BLaER1 (cell line): ENCODE results near the gene PLEKHA5.

Source experiments
- H3K27ac ChIP-seq: shearing (Covaris generic); formaldehyde crosslinking; 2 replicates; pipeline ENCODE4 v1.8.1; 2022
- H3K27me3 ChIP-seq: shearing (Covaris generic); formaldehyde crosslinking; 2 replicates; pipeline ENCODE4 v1.8.1; 2022
- H3K36me3 ChIP-seq: shearing (Covaris generic); formaldehyde crosslinking; 2 replicates; pipeline ENCODE4 v1.8.1; 2022
- H3K4me1 ChIP-seq: shearing (Covaris generic); formaldehyde crosslinking; 2 replicates; pipeline ENCODE4 v1.8.1; 2022
- H3K4me2 ChIP-seq: shearing (Covaris generic); formaldehyde crosslinking; 2 replicates; pipeline ENCODE4 v1.8.1; 2022
- H3K4me3 ChIP-seq: shearing (Covaris generic); formaldehyde crosslinking; 2 replicates; pipeline ENCODE4 v1.8.1; 2022
- H3K9ac ChIP-seq: shearing (Covaris generic); formaldehyde crosslinking; 2 replicates; pipeline ENCODE4 v1.8.1; 2022
- H3K9me3 ChIP-seq: shearing (Covaris generic); formaldehyde crosslinking; 2 replicates; pipeline ENCODE4 v1.8.1; 2022
- H4K20me1 ChIP-seq: shearing (Covaris generic); formaldehyde crosslinking; 2 replicates; pipeline ENCODE4 v1.8.1; 2022
- Cebpa-rat ChIP-seq: shearing (Covaris generic); IDR thresholded peaks from 2 replicates; pipeline ENCODE4 v1.8.1; 2022

The PLEKHA5 gene

DNA sequence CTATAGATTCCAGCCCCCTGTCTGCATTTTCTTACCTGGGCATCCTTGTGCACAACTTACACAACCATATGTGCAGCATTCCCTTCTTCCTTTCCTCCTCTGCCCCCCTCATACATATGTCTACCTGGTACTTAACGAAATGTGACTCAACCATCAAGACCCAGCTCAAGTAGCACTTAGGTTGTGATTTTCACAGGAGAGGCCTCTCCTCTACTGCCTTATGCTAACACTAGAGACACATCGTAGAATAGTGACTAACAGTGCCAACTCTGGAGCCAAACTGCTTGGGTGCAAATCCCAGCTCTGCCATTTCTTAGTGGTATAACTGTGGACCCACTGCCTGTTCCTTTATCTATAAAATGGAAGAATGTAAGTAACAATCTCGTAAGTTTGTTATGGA, 24.1 kb upstream of the PLEKHA5 start:
- H3K36me3 ChIP-seq = no peaks in the 10 kb centered on the region
- H3K4me1 ChIP-seq = no peaks in the 10 kb centered on the region
- no peaks in the 10 kb centered on the region for H3K9me3 ChIP-seq
- H3K9ac ChIP-seq = no peak overlapping the region
- no peak overlapping the region for H3K4me3 ChIP-seq
- no peak overlapping the region for H3K4me2 ChIP-seq
- no peak overlapping the region for H3K27ac ChIP-seq
- H3K27me3 ChIP-seq = no peaks in the 10 kb centered on the region
- no peak for TF ChIP-seq Cebpa-rat
- H4K20me1 ChIP-seq = no peaks in the 10 kb centered on the region

GRCh38 chr12:19107750-19108149, 21.8 kb upstream of the PLEKHA5 start:
- TF ChIP-seq Cebpa-rat = no peak
- Histone ChIP-seq H3K4me1 (no peaks in the 10 kb centered on the region), H3K4me3 (no peak overlapping the region), H3K27me3 (no peaks in the 10 kb centered on the region), H4K20me1 (no peaks in the 10 kb centered on the region), H3K4me2 (no peak overlapping the region), H3K9me3 (no peaks in the 10 kb centered on the region), H3K27ac (no peak overlapping the region), H3K36me3 (no peaks in the 10 kb centered on the region), H3K9ac (no peak overlapping the region)

- no peak overlapping the region for H3K9ac ChIP-seq
- H3K4me1 ChIP-seq = no peaks in the 10 kb centered on the region
- H3K9me3 ChIP-seq = no peaks in the 10 kb centered on the region
- no peak overlapping the region for H3K27ac ChIP-seq
- H3K36me3 ChIP-seq = no peaks in the 10 kb centered on the region
- no peak for TF ChIP-seq Cebpa-rat
- no peaks in the 10 kb centered on the region for H3K27me3 ChIP-seq
- no peak overlapping the region for H3K4me3 ChIP-seq
- H3K4me2 ChIP-seq = no peak overlapping the region
- H4K20me1 ChIP-seq = no peaks in the 10 kb centered on the region
Observed at GRCh38 chr12:19110221-19110940, 19.2 kb upstream of the PLEKHA5 start.

DNA sequence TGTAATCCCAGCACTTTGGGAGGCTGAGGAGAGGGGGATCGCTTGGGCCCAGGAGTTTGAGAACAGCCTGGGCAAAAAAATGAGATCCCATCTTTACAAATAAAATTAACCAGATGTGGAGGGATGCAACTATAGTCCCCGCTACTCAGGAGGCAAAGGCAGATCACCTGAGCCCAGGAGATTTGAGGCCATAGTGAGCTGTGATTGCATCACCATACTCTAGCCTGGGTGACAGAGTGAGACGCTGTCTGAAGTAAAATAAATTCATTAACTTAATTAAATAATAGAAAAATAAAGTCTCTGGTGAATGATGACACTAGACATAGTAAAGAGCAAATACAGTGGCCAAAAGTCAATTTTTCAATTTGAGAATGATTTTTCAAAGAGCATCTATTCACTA, 16.1 kb upstream of the PLEKHA5 start:
- Histone ChIP-seq H3K27ac (no peak overlapping the region), H3K36me3 (no peaks in the 10 kb centered on the region), H3K27me3 (no peaks in the 10 kb centered on the region), H3K4me2 (no peak overlapping the region), H3K4me3 (no peak overlapping the region), H3K9me3 (no peaks in the 10 kb centered on the region), H3K4me1 (no peaks in the 10 kb centered on the region), H3K9ac (no peak overlapping the region), H4K20me1 (no peaks in the 10 kb centered on the region)
- no peak for TF ChIP-seq Cebpa-rat

DNA sequence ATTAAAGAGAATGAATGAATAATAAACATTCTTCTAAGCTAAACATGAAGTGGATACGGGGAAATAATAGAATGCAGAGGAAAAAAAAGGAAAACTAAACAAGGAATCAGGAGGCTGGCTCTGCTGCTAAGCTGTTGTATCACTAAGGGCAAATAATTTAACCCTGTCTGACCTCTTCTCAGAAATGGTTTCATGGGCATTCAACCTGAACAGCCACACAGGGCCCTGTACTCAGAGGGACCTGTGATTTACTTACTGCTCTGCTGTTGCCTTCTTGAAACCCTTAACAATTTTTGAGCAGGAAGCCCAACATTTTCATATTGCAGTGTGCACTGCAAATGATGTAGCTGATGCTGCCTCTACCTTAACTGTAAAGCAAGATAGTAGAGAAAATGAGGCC, 14.2 kb upstream of the PLEKHA5 start:
- H3K4me1 ChIP-seq = no peaks in the 10 kb centered on the region
- H4K20me1 ChIP-seq = no peaks in the 10 kb centered on the region
- H3K27ac ChIP-seq = no peak overlapping the region
- H3K4me3 ChIP-seq = no peak overlapping the region
- H3K4me2 ChIP-seq = no peak overlapping the region
- H3K9me3 ChIP-seq = no peaks in the 10 kb centered on the region
- H3K27me3 ChIP-seq = no peaks in the 10 kb centered on the region
- no peak for TF ChIP-seq Cebpa-rat
- H3K9ac ChIP-seq = no peak overlapping the region
- no peaks in the 10 kb centered on the region for H3K36me3 ChIP-seq

- no peaks in the 10 kb centered on the region for H3K27me3 ChIP-seq
- H3K4me2 ChIP-seq = no peak overlapping the region
- H4K20me1 ChIP-seq = no peaks in the 10 kb centered on the region
- no peaks in the 10 kb centered on the region for H3K9me3 ChIP-seq
- no peak for TF ChIP-seq Cebpa-rat
- H3K4me3 ChIP-seq = no peak overlapping the region
- no peak overlapping the region for H3K9ac ChIP-seq
- H3K36me3 ChIP-seq = no peaks in the 10 kb centered on the region
- H3K27ac ChIP-seq = no peak overlapping the region
- no peaks in the 10 kb centered on the region for H3K4me1 ChIP-seq
Observed at GRCh38 chr12:19119440-19119839, 10.1 kb upstream of the PLEKHA5 start.

DNA sequence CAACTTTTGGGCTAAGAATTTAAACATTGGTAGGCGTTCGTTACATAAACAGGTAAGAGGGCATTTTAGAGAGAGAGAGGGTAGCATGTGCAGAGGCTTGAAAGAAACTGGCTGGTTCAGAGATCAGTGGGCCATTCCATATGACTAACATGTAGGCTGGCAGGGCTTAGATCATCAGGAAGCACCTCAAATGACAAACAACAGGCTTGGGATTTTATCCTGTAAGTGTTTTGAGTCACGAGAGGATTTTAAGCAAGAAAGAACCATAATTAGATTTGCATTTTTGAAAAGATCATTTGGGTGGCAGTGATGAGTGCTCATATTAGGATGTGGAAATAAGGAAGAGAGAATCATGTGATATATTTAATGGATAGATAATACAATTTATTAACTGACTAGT, 8.7 kb upstream of the PLEKHA5 start:
- no peak overlapping the region for H3K9ac ChIP-seq
- H4K20me1 ChIP-seq = no peaks in the 10 kb centered on the region
- no peak overlapping the region for H3K4me2 ChIP-seq
- H3K4me3 ChIP-seq = no peak overlapping the region
- no peaks in the 10 kb centered on the region for H3K27me3 ChIP-seq
- H3K9me3 ChIP-seq = no peaks in the 10 kb centered on the region
- H3K27ac ChIP-seq = no peak overlapping the region
- H3K36me3 ChIP-seq = no peaks in the 10 kb centered on the region
- TF ChIP-seq Cebpa-rat = no peak
- no peaks in the 10 kb centered on the region for H3K4me1 ChIP-seq

DNA sequence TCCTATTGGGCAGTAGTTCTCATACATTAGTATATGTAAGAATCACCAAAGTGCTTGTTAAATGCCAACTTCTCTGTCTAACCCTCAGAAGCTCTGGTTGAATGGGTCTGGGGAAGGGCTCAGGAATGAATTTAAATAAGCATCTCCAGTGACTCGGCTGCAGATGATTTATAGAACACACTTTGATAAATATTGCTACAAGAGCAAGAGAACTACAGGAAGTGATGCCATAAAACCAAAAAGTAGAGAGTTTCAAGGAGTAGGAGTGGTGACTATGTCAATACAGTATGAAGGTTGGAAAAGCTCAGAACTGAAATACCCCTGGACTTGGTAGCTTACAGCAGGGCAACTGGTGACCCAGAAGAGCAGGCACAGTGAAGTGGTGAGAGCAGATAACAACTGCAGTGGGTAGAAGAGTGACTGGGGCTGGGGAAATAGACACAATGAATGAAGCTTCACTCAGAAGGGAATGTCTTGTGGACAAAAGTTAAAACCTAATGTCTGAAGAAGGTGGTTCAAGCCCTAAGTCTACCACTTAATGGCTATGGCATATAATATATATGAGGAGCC, 8.0 kb upstream of the PLEKHA5 start:
- Histone ChIP-seq H3K4me2 (no peak overlapping the region), H3K9me3 (peaks cover 6% of the 10 kb centered on the region), H3K36me3 (no peaks in the 10 kb centered on the region), H3K9ac (no peak overlapping the region), H3K4me1 (no peaks in the 10 kb centered on the region), H3K27ac (no peak overlapping the region), H3K4me3 (no peak overlapping the region), H4K20me1 (no peaks in the 10 kb centered on the region), H3K27me3 (no peaks in the 10 kb centered on the region)
- TF ChIP-seq Cebpa-rat = no peak

- H3K4me2 ChIP-seq = no peak overlapping the region
- no peak for TF ChIP-seq Cebpa-rat
- no peak overlapping the region for H3K9ac ChIP-seq
- no peaks in the 10 kb centered on the region for H3K36me3 ChIP-seq
- no peaks in the 10 kb centered on the region for H3K4me1 ChIP-seq
- no peaks in the 10 kb centered on the region for H4K20me1 ChIP-seq
- no peaks in the 10 kb centered on the region for H3K27me3 ChIP-seq
- peaks cover 23% of the 10 kb centered on the region for H3K9me3 ChIP-seq
- H3K4me3 ChIP-seq = no peak overlapping the region
- H3K27ac ChIP-seq = no peak overlapping the region
Observed at GRCh38 chr12:19125325-19125724, 4.2 kb upstream of the PLEKHA5 start.

GRCh38 chr12:19127270-19127669, 2.3 kb upstream of the PLEKHA5 start:
- no peak for TF ChIP-seq Cebpa-rat
- Histone ChIP-seq H3K4me2 (no peak overlapping the region), H3K36me3 (no peaks in the 10 kb centered on the region), H3K9ac (no peak overlapping the region), H3K4me3 (no peak overlapping the region), H3K27ac (no peak overlapping the region), H3K4me1 (peaks cover 14% of the 10 kb centered on the region), H4K20me1 (no peaks in the 10 kb centered on the region), H3K9me3 (peaks cover 23% of the 10 kb centered on the region), H3K27me3 (no peaks in the 10 kb centered on the region)

GRCh38 chr12:19128485-19128884, 1.0 kb upstream of the PLEKHA5 start:
- no peak overlapping the region for H3K9ac ChIP-seq
- no peak overlapping the region for H3K4me2 ChIP-seq
- H3K4me3 ChIP-seq = no peak overlapping the region
- no peak overlapping the region for H3K27ac ChIP-seq
- no peak for TF ChIP-seq Cebpa-rat
- H3K4me1 ChIP-seq = peaks cover 20% of the 10 kb centered on the region
- H3K36me3 ChIP-seq = no peaks in the 10 kb centered on the region
- peaks cover 23% of the 10 kb centered on the region for H3K9me3 ChIP-seq
- H4K20me1 ChIP-seq = no peaks in the 10 kb centered on the region
- H3K27me3 ChIP-seq = no peaks in the 10 kb centered on the region
